Measurements from ENCODE around the gene SLC6A6.

The SLC6A6 gene

DNA sequence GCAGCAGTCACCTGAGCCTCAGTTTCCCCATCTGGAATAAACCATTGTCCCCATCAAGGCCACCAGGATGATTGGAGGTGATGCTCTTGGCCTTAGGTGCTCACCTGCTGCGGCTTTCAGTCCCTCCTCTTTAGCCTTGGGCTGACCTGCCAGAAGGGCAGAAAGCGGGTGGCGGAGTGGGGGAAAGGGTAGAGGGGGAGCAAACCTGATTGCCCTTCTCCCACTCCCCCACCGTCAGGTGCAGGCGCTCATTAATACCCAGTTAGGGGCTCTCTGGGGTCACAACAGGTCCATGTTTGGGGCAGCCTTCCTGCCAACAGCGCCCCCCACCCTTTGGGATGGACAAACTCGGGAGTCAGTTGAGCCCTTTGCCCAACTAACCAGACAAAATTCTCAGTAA, 87.2 kb downstream of the SLC6A6 start:
- H3K4me1 ChIP-seq (ENCODE audit: control insufficient read depth, insufficient read depth, low read length) = no peaks in the 10 kb centered on the region
- H3K27me3 ChIP-seq (ENCODE audit: control insufficient read depth, insufficient read depth, low read length) = no peaks in the 10 kb centered on the region
- H3K36me3 ChIP-seq (ENCODE audit: control insufficient read depth, insufficient read depth, low read length) = peaks cover 46% of the 10 kb centered on the region
- H3K27ac ChIP-seq (ENCODE audit: low read depth, low read length) = no peak overlapping the region
- no peak overlapping the region for H3K4me3 ChIP-seq (ENCODE audit: low read depth, low read length)
- no peak overlapping the region for H3K9ac ChIP-seq (ENCODE audit: low read length)
- no peaks in the 10 kb centered on the region for H3K9me3 ChIP-seq (ENCODE audit: control insufficient read depth, insufficient read depth, low read depth, low read length)

GRCh38 chr3:14490255-14490654, 87.8 kb downstream of the SLC6A6 start:
- Histone ChIP-seq H3K4me1 (ENCODE audit: control insufficient read depth, insufficient read depth, low read length) (no peaks in the 10 kb centered on the region), H3K9ac (ENCODE audit: low read length) (no peak overlapping the region), H3K27ac (ENCODE audit: low read depth, low read length) (no peak overlapping the region), H3K36me3 (ENCODE audit: control insufficient read depth, insufficient read depth, low read length) (peaks cover 40% of the 10 kb centered on the region), H3K27me3 (ENCODE audit: control insufficient read depth, insufficient read depth, low read length) (no peaks in the 10 kb centered on the region), H3K9me3 (ENCODE audit: control insufficient read depth, insufficient read depth, low read depth, low read length) (no peaks in the 10 kb centered on the region), H3K4me3 (ENCODE audit: low read depth, low read length) (no peak overlapping the region)

GRCh38 chr3:14490831-14491230, 88.4 kb downstream of the SLC6A6 start:
- H3K9ac ChIP-seq (ENCODE audit: low read length) = no peak overlapping the region
- no peaks in the 10 kb centered on the region for H3K4me1 ChIP-seq (ENCODE audit: control insufficient read depth, insufficient read depth, low read length)
- no peaks in the 10 kb centered on the region for H3K9me3 ChIP-seq (ENCODE audit: control insufficient read depth, insufficient read depth, low read depth, low read length)
- H3K36me3 ChIP-seq (ENCODE audit: control insufficient read depth, insufficient read depth, low read length) = peaks cover 34% of the 10 kb centered on the region
- H3K4me3 ChIP-seq (ENCODE audit: low read depth, low read length) = no peak overlapping the region
- H3K27ac ChIP-seq (ENCODE audit: low read depth, low read length) = no peak overlapping the region
- no peaks in the 10 kb centered on the region for H3K27me3 ChIP-seq (ENCODE audit: control insufficient read depth, insufficient read depth, low read length)

DNA sequence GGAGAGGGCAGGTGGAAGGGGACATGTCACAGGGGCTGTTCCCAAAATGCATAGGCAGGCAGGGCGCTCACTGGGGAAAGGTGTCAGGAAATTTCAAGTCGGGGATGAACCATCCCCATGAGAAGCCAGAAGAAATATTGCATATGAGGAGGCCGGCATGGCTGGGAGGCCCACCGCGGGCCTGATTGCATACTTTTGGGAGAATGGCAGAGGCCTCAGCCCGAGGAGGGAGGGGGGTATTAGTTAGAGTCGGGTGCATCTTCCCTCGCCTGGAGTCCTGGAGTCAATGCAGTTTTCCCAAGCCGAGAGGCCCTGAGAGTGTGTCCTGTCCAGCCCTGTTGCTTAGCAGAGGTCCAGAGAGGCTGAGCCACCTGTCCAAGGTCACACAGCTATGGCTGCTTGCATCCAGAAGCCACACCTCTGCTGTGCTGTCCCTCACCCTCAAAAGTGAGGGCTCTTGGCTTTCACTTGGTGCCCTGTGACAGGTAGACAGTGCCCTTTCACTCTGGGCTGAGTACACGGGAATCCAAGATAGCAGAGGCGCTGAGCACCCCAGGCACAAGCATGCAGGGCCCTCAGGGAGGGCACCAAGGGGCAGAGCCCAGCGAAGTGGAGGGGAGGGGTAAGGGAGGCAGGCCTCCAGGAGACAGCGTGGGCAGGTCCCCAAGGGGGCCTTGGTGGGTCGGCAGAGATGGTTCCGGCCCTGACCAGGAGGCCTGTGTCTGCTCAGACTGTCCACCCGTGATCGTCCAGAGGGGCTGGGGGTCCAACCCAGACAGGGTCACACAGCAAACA, 89.2 kb downstream of the SLC6A6 start:
- Histone ChIP-seq H3K9me3 (ENCODE audit: control insufficient read depth, insufficient read depth, low read depth, low read length) (no peaks in the 10 kb centered on the region), H3K27me3 (ENCODE audit: control insufficient read depth, insufficient read depth, low read length) (no peaks in the 10 kb centered on the region), H3K27ac (ENCODE audit: low read depth, low read length) (no peak overlapping the region), H3K9ac (ENCODE audit: low read length) (no peak overlapping the region), H3K4me1 (ENCODE audit: control insufficient read depth, insufficient read depth, low read length) (no peaks in the 10 kb centered on the region), H3K36me3 (ENCODE audit: control insufficient read depth, insufficient read depth, low read length) (peaks cover 27% of the 10 kb centered on the region), H3K4me3 (ENCODE audit: low read depth, low read length) (no peak overlapping the region)

DNA sequence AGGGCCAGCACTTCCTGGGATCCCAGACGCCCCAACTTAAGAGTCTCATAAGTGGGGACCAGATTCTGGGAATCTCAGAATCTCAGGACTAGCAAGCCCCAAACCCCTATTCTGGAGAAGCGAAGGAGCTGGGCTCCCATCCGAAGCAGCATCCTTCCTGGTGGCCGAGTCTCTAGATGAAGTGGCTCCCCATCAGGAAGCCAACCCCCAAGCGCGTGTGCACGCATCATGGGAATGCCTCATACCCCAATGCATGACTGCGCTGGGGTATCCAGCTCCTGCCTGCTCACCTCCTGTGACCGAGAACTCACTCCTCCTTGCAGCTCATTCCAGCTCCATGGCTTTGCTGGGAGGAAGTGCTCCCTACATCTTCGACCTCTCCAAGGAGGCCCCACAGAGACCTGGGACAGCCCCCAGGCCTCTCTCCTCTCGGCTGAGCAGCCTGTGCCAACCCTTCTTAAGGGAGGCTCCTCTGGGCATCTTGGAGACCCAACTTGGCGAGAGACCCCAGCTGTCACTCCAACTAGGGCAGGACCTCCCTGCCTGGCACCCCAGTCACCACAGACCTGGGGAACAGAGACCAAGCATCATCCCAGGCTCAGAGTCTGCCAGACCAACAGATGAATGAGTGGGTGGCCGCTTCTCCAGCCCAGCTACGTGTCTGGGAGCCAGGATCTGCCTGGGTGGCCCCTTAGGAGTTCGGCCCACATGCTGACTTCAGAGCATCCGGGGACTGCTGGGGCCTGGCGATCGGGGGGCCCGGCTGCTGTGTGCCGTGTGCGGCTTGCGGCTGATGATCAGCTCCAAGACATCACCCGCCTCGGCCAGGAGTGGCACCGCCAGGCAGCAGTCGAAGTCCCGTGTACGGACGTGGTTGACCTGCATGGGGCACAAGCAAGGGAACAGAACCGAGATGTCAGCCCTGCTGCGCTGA, 90.8 kb downstream of the SLC6A6 start:
- Histone ChIP-seq H3K9ac (ENCODE audit: low read length) (no peak overlapping the region), H3K27ac (ENCODE audit: low read depth, low read length) (no peak overlapping the region), H3K9me3 (ENCODE audit: control insufficient read depth, insufficient read depth, low read depth, low read length) (no peaks in the 10 kb centered on the region), H3K4me3 (ENCODE audit: low read depth, low read length) (no peak overlapping the region), H3K4me1 (ENCODE audit: control insufficient read depth, insufficient read depth, low read length) (no peaks in the 10 kb centered on the region; the same call in 1 of the 2 replicates), H3K27me3 (ENCODE audit: control insufficient read depth, insufficient read depth, low read length) (no peaks in the 10 kb centered on the region), H3K36me3 (ENCODE audit: control insufficient read depth, insufficient read depth, low read length) (peaks cover 10% of the 10 kb centered on the region)

DNA sequence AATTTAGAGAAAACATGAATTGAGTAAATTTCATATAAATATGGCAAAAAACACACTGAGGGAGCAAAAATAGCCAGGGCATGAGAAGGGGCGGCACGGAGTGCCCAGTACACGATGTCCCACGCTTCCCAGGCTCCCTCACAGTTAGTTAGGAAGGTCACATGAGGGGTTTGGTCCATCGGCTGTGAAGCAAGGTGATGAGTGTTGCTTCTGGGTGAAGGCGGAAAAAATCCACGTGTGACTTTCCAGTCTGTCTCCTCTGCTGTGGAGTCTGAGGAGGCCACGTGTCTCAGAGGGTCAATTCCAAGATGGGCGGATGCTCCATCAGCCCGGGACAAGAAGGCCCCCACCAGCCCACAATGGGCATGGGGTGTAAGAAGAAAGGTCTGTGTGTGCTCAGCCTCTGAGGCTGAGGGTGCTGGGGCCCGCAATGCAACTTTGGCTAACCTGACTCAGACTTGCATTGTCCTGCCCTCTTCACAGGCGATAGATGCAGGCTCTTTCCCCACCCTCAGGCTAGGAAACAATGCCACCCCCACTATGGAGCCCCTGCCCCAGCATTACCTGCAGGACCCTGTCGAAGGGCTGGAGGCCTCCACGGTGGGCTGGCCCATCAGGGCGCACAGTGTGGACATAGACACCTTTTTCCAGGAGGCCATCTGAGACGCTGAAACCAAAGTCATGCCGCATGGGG, 92.0 kb downstream of the SLC6A6 start:
- Histone ChIP-seq H3K27ac (ENCODE audit: low read depth, low read length) (no peak overlapping the region), H3K36me3 (ENCODE audit: control insufficient read depth, insufficient read depth, low read length) (peaks cover 2% of the 10 kb centered on the region), H3K9ac (ENCODE audit: low read length) (no peak overlapping the region), H3K9me3 (ENCODE audit: control insufficient read depth, insufficient read depth, low read depth, low read length) (no peaks in the 10 kb centered on the region), H3K27me3 (ENCODE audit: control insufficient read depth, insufficient read depth, low read length) (no peaks in the 10 kb centered on the region), H3K4me1 (ENCODE audit: control insufficient read depth, insufficient read depth, low read length) (no peaks in the 10 kb centered on the region; the same call in 1 of the 2 replicates), H3K4me3 (ENCODE audit: low read depth, low read length) (no peak overlapping the region)

- no peak overlapping the region for H3K9ac ChIP-seq (ENCODE audit: low read length)
Measured at GRCh38 chr3:14494973-14495300, 92.5 kb downstream of the SLC6A6 start.

GRCh38 chr3:14496351-14496750, 93.9 kb downstream of the SLC6A6 start:
- Histone ChIP-seq H3K4me1 (ENCODE audit: control insufficient read depth, insufficient read depth, low read length) (no peaks in the 10 kb centered on the region; the same call in 1 of the 2 replicates), H3K4me3 (ENCODE audit: low read depth, low read length) (no peak overlapping the region), H3K9ac (ENCODE audit: low read length) (no peak overlapping the region), H3K27ac (ENCODE audit: low read depth, low read length) (no peak overlapping the region), H3K36me3 (ENCODE audit: control insufficient read depth, insufficient read depth, low read length) (no peaks in the 10 kb centered on the region), H3K9me3 (ENCODE audit: control insufficient read depth, insufficient read depth, low read depth, low read length) (no peaks in the 10 kb centered on the region; the same call in 1 of the 2 replicates), H3K27me3 (ENCODE audit: control insufficient read depth, insufficient read depth, low read length) (no peaks in the 10 kb centered on the region)

More at GRCh38 chr3:14494973-14495300, 92.5 kb downstream of the SLC6A6 start:
- H3K4me1 ChIP-seq (ENCODE audit: control insufficient read depth, insufficient read depth, low read length) = no peaks in the 10 kb centered on the region; the same call in 1 of the 2 replicates
- no peaks in the 10 kb centered on the region for H3K27me3 ChIP-seq (ENCODE audit: control insufficient read depth, insufficient read depth, low read length)
- no peaks in the 10 kb centered on the region for H3K9me3 ChIP-seq (ENCODE audit: control insufficient read depth, insufficient read depth, low read depth, low read length)
- no peaks in the 10 kb centered on the region for H3K36me3 ChIP-seq (ENCODE audit: control insufficient read depth, insufficient read depth, low read length)
- H3K4me3 ChIP-seq (ENCODE audit: low read depth, low read length) = no peak overlapping the region
- no peak overlapping the region for H3K27ac ChIP-seq (ENCODE audit: low read depth, low read length)

DNA sequence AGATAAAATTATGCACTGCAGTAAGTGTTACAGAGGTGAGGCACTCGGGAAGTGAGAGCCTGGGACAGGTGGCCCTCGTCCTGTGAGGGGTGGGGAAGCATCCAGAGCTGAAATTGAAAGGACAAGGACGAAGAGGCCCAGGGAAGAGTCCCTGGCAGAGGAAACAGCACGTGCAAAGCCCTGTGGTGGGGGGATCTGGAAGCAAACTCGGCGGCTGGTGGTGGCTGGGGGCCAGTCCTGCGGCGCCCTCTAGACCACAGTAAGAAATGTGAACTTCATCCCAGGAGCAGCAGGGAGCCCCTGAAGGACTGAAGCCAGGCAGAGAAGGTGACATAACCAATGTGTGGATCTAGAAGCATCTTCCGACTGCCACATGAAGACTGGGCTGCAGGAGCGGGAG, 94.9 kb downstream of the SLC6A6 start:
- Histone ChIP-seq H3K27ac (ENCODE audit: low read depth, low read length) (no peak overlapping the region), H3K4me1 (ENCODE audit: control insufficient read depth, insufficient read depth, low read length) (no peaks in the 10 kb centered on the region; the same call in 1 of the 2 replicates), H3K36me3 (ENCODE audit: control insufficient read depth, insufficient read depth, low read length) (no peaks in the 10 kb centered on the region), H3K27me3 (ENCODE audit: control insufficient read depth, insufficient read depth, low read length) (no peaks in the 10 kb centered on the region), H3K4me3 (ENCODE audit: low read depth, low read length) (no peak overlapping the region), H3K9me3 (ENCODE audit: control insufficient read depth, insufficient read depth, low read depth, low read length) (no peaks in the 10 kb centered on the region; the same call in 1 of the 2 replicates), H3K9ac (ENCODE audit: low read length) (no peak overlapping the region)

- no peaks in the 10 kb centered on the region for H3K27me3 ChIP-seq (ENCODE audit: control insufficient read depth, insufficient read depth, low read length)
- no peak overlapping the region for H3K27ac ChIP-seq (ENCODE audit: low read depth, low read length)
- H3K36me3 ChIP-seq (ENCODE audit: control insufficient read depth, insufficient read depth, low read length) = no peaks in the 10 kb centered on the region
- H3K4me1 ChIP-seq (ENCODE audit: control insufficient read depth, insufficient read depth, low read length) = no peaks in the 10 kb centered on the region; the same call in 1 of the 2 replicates
- H3K4me3 ChIP-seq (ENCODE audit: low read depth, low read length) = no peak overlapping the region
- H3K9me3 ChIP-seq (ENCODE audit: control insufficient read depth, insufficient read depth, low read depth, low read length) = peaks cover 7% of the 10 kb centered on the region
- H3K9ac ChIP-seq (ENCODE audit: low read length) = no peak overlapping the region
Measured at GRCh38 chr3:14502472-14502871, 100.1 kb downstream of the SLC6A6 start.
